Liver (tissue), 9 donors: ENCODE data around the gene EPHA5. TPM values are rescaled to one million over a fixed set of nuclear protein-coding genes. Genes with fewer than 3 reads are reported as not detected.

Experiments
- DNase-seq: peaks from one replicate; pipeline ENCODE4 v3.0.0-alpha.2; 2017; ENCODE audit warnings: low spot score
- H3K27ac ChIP-seq, 2 donors: one replicate each; pipeline ENCODE4 v1.7.0; 2013; ENCODE audit warnings: inconsistent platforms in 2 of 2, low read length in 2 of 2, control low read depth in 1 of 2, low read depth in 1 of 2, mild to moderate bottlenecking in 1 of 2
- H3K27me3 ChIP-seq, 4 donors: one replicate each; pipeline versions ENCODE4 v1.6.1 to v1.7.0; 2013; ENCODE audit warnings: low read length in 3 of 4, inconsistent platforms in 1 of 4, mild to moderate bottlenecking in 1 of 4, moderate library complexity in 1 of 4; ENCODE audit not compliant: control insufficient read depth in 4 of 4, insufficient read depth in 4 of 4
- H3K36me3 ChIP-seq, 4 donors: one replicate each; pipeline versions ENCODE4 v1.6.1 to v1.7.0; 2013; ENCODE audit warnings: low read length in 3 of 4, mild to moderate bottlenecking in 3 of 4, low read depth in 1 of 4, moderate library complexity in 1 of 4; ENCODE audit not compliant: control insufficient read depth in 4 of 4, insufficient read depth in 3 of 4
- H3K4me1 ChIP-seq, 4 donors: one replicate each; pipeline versions ENCODE4 v1.6.1 to v1.7.0; 2013; ENCODE audit warnings: low read length in 3 of 4, mild to moderate bottlenecking in 3 of 4, moderate library complexity in 1 of 4; ENCODE audit not compliant: control insufficient read depth in 4 of 4, insufficient read depth in 4 of 4
- H3K4me3 ChIP-seq, 3 donors: one replicate each; pipeline versions ENCODE4 v1.6.1 to v1.7.0; 2013; ENCODE audit warnings: low read length in 3 of 3, control low read depth in 1 of 3, low read depth in 1 of 3, mild to moderate bottlenecking in 1 of 3
- H3K9ac ChIP-seq, 2 donors: one replicate each; pipeline ENCODE4 v1.7.0; 2013; ENCODE audit warnings: low read length in 2 of 2, mild to moderate bottlenecking in 2 of 2, moderate library complexity in 2 of 2, control low read depth in 1 of 2, low read depth in 1 of 2
- H3K9me3 ChIP-seq, 4 donors: one replicate each; pipeline versions ENCODE4 v1.6.1 to v1.7.0; 2013; ENCODE audit warnings: low read length in 3 of 4; ENCODE audit not compliant: control insufficient read depth in 4 of 4
- CTCF ChIP-seq: fragments of 150-350 bp; IDR thresholded peaks from 2 replicates; pipeline ENCODE4 v1.5.1; 2017; ENCODE audit warnings: improper control_type of control experiment, low read depth, low read length; ENCODE audit not compliant: missing input control
- EGR1 ChIP-seq, 2 donors: IDR thresholded peaks; 2 replicates each; pipeline ENCODE4 v1.6.1; 2016 to 2018; ENCODE audit warnings: antibody characterized with exemption in 2 of 2, low read depth in 2 of 2
- FOXA1 ChIP-seq: IDR thresholded peaks from 2 replicates; pipeline ENCODE4 v1.6.1; 2016; ENCODE audit warnings: antibody characterized with exemption
- FOXA2 ChIP-seq: IDR thresholded peaks from 2 replicates; pipeline ENCODE4 v1.6.1; 2016; ENCODE audit warnings: antibody characterized with exemption
- GABPA ChIP-seq, 2 donors: IDR thresholded peaks in 1 of 2; conservative IDR thresholded peaks in 1 of 2; 2 replicates each; pipeline ENCODE4 v1.6.1; 2016; ENCODE audit warnings: antibody characterized with exemption in 2 of 2, mild to moderate bottlenecking in 1 of 2, moderate library complexity in 1 of 2
- HNF4A ChIP-seq, 2 donors: conservative IDR thresholded peaks; 2 replicates each; pipeline ENCODE4 v1.6.1; 2016; ENCODE audit warnings: antibody characterized with exemption in 2 of 2, mild to moderate bottlenecking in 2 of 2
- HNF4G ChIP-seq: IDR thresholded peaks from 2 replicates; pipeline ENCODE4 v1.6.1; 2016; ENCODE audit warnings: antibody characterized with exemption
- JUND ChIP-seq, 2 donors: IDR thresholded peaks; 2 replicates each; pipeline ENCODE4 v1.6.1; 2016; ENCODE audit warnings: antibody characterized with exemption in 2 of 2
- MAX ChIP-seq: IDR thresholded peaks from 2 replicates; pipeline ENCODE4 v1.6.1; 2016; ENCODE audit warnings: antibody characterized with exemption
- NR2F2 ChIP-seq: IDR thresholded peaks from 2 replicates; pipeline ENCODE4 v1.6.1; 2016; ENCODE audit warnings: antibody characterized with exemption
- RAD21 ChIP-seq, 2 donors: IDR thresholded peaks; 2 replicates each; pipeline ENCODE4 v1.6.1; 2016; ENCODE audit warnings: antibody characterized with exemption in 2 of 2, mild to moderate bottlenecking in 2 of 2
- REST ChIP-seq: IDR thresholded peaks from 2 replicates; pipeline ENCODE4 v1.6.1; 2016; ENCODE audit warnings: antibody characterized with exemption, mild to moderate bottlenecking
- RXRA ChIP-seq, 2 donors: IDR thresholded peaks; 2 replicates each; pipeline ENCODE4 v1.6.1; 2017 to 2018; ENCODE audit warnings: antibody characterized with exemption in 2 of 2, mild to moderate bottlenecking in 1 of 2
- SP1 ChIP-seq: IDR thresholded peaks from 2 replicates; pipeline ENCODE4 v1.6.1; 2018; ENCODE audit warnings: antibody characterized with exemption, mild to moderate bottlenecking
- TAF1 ChIP-seq: conservative IDR thresholded peaks from 2 replicates; pipeline ENCODE4 v1.6.1; 2016; ENCODE audit warnings: antibody characterized with exemption, mild to moderate bottlenecking
- YY1 ChIP-seq: IDR thresholded peaks from 2 replicates; pipeline ENCODE4 v1.6.1; 2016; ENCODE audit warnings: antibody characterized with exemption, mild to moderate bottlenecking
- ZBTB33 ChIP-seq: IDR thresholded peaks from 2 replicates; pipeline ENCODE4 v1.6.1; 2016; ENCODE audit warnings: antibody characterized with exemption
- WGBS: extraction: QIAGEN DNeasy Blood & Tissue Kit; methylation state at CpG from one replicate; pipeline ENCODE4 v1.1.7; 2013; 5-methylcytosine and 5-hydroxymethylcytosine counted together
- polyA plus RNA-seq, 2 donors: library from polyadenylated mRNA; stranded (reverse) in 1 of 2; unstranded in 1 of 2; fragments of 200-250 nt in 1 of 2; fragments of >200 nt in 1 of 2; fragmentation: Nextera tagmentation in 1 of 2; extraction: Ambion mirVana in 1 of 2; gene quantifications; one replicate each; pipeline versions ENCODE4 v1.2.1 to v1.2.3, GENCODE V29; 2013 to 2015
- total RNA-seq, 2 donors: library from RNA; depleted of rRNA; stranded (reverse); fragments of >200 nt; gene quantifications; one replicate each; pipeline ENCODE4 v1.2.3, GENCODE V29; 2014
- TF ChIP-seq, protein P1 (sequence below): IDR thresholded peaks from 2 replicates; pipeline ENCODE4 v1.6.1; 2016; ENCODE audit warnings: antibody characterized with exemption
- donor health status: healthy.
- donor health status: healthy.
- donor health status: healthy.
- donor health status: healthy.
- donor health status: healthy.

The EPHA5 gene
- total and polyA plus RNA-seq, 4 donors = not detected

DNA sequence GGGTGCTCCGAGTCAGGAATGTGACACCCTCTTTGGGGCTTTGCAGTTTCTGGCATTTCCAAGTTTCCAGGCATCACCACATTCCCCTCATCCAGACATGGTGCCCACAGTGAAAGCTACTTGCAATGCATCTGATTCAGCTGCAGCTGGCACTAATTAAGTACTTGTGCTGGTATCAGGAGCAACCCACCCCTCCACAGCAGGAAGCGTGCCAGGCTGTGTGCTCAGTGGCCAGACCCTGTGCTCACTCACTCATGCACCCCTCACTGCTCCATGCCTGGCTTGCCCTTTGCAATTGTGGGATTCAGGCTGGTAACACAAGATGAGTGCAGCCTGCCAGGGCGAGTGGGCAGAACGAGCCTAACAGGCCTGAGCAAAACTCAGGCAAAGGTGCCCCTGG lies 271.2 kb downstream of the EPHA5 start:
- Histone ChIP-seq H3K9me3 (peaks cover 0 to 3% (median 1%) of the 10 kb centered on the region in 4 donors), H3K36me3 (no peaks in the 10 kb centered on the region), H3K4me1 (no peaks in the 10 kb centered on the region), H3K27ac (no peak overlapping the region), H3K27me3 (no peaks in the 10 kb centered on the region), H3K9ac (no peak overlapping the region), H3K4me3 (no peak overlapping the region)
- 42% methylated on average over 4 of the region's 4 CpGs for whole genome bisulfite sequencing
- no peak for TF ChIP-seq REST
- TF ChIP-seq GABPA (IDR thresholded peaks at IDR 0.05 in 1 of 2, conservative IDR thresholded peaks at IDR 0.05 in 1 of 2) = no peak
- no peak for TF ChIP-seq YY1
- TF ChIP-seq RAD21 (IDR thresholded peaks at IDR 0.05) = no peak
- TF ChIP-seq FOXA1 = no peak
- TF ChIP-seq RXRA (IDR thresholded peaks at IDR 0.05) = no peak
- no peak for TF ChIP-seq HNF4G
- TF ChIP-seq CTCF = no peak
- TF ChIP-seq, protein P1, sequence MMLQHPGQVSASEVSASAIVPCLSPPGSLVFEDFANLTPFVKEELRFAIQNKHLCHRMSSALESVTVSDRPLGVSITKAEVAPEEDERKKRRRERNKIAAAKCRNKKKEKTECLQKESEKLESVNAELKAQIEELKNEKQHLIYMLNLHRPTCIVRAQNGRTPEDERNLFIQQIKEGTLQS = no peak
- no peak for TF ChIP-seq ZBTB33
- no peak for TF ChIP-seq JUND (IDR thresholded peaks at IDR 0.05)
- no peak for TF ChIP-seq EGR1 (IDR thresholded peaks at IDR 0.05; ENCODE audit: low read depth in 2 of 2)
- TF ChIP-seq FOXA2 = no peak
- TF ChIP-seq MAX = no peak
- TF ChIP-seq HNF4A (conservative IDR thresholded peaks at IDR 0.05) = no peak
- no peak for TF ChIP-seq SP1
- no peak for TF ChIP-seq NR2F2
- no peak for DNase-seq

- DNase-seq = no peak
- Histone ChIP-seq H3K9ac (no peak overlapping the region), H3K4me3 (no peak overlapping the region), H3K27me3 (no peaks in the 10 kb centered on the region), H3K27ac (no peak overlapping the region), H3K9me3 (peaks cover 0 to 3% (median 1%) of the 10 kb centered on the region in 4 donors), H3K4me1 (peaks cover 0 to 10% (median 8%) of the 10 kb centered on the region in 4 donors), H3K36me3 (no peaks in the 10 kb centered on the region)
- WGBS = 68% methylated on average over 1 of the region's 1 CpG
- TF ChIP-seq RAD21 (IDR thresholded peaks at IDR 0.05) (no peak), FOXA2 (no peak), EGR1 (IDR thresholded peaks at IDR 0.05; ENCODE audit: low read depth in 2 of 2) (no peak), REST (no peak), YY1 (no peak), GABPA (IDR thresholded peaks at IDR 0.05 in 1 of 2, conservative IDR thresholded peaks at IDR 0.05 in 1 of 2) (no peak), HNF4A (conservative IDR thresholded peaks at IDR 0.05) (no peak), SP1 (no peak), MAX (no peak), NR2F2 (no peak), FOXA1 (no peak), TAF1 (no peak)
Measured at GRCh38 chr4:65393078-65393477, 277.2 kb downstream of the EPHA5 start.
